Fibroblast of lung (primary cell): Measurements from ENCODE around the gene HBS1L. TPM values are rescaled to one million over a fixed set of nuclear protein-coding genes. Genes with fewer than 3 reads are reported as not detected.

Source experiments
- DNase-seq, 2 donors: peaks; one replicate each; pipeline versions ENCODE4 v3.0.0 to v3.0.0-alpha.2; 2010; ENCODE audit warnings: low read depth in 2 of 2
- H2AFZ ChIP-seq: 2 replicates; pipeline ENCODE4 v1.5.1; 2012; ENCODE audit warnings: low read length, control low read depth, inconsistent platforms
- H3K27ac ChIP-seq: 2 replicates; pipeline ENCODE4 v1.5.1; 2011; ENCODE audit warnings: low read length, control low read depth; ENCODE audit not compliant: insufficient read depth
- H3K27me3 ChIP-seq: 2 replicates; pipeline ENCODE4 v1.5.1; 2011; ENCODE audit warnings: mild to moderate bottlenecking, low read length; ENCODE audit not compliant: control insufficient read depth, insufficient read depth
- H3K36me3 ChIP-seq: 2 replicates; pipeline ENCODE4 v1.5.1; 2011; ENCODE audit warnings: low read length; ENCODE audit not compliant: control insufficient read depth, insufficient read depth
- H3K4me1 ChIP-seq: 2 replicates; pipeline ENCODE4 v1.5.1; 2011; ENCODE audit warnings: low read length; ENCODE audit not compliant: control insufficient read depth, insufficient read depth; ENCODE audit errors: extremely low read depth
- H3K4me2 ChIP-seq: 2 replicates; pipeline ENCODE4 v1.5.1; 2011; ENCODE audit warnings: low read length, control low read depth; ENCODE audit not compliant: insufficient read depth; ENCODE audit errors: extremely low read depth
- H3K4me3 ChIP-seq, 4 experiments: fragments of 200-600 bp in 1 of 4; sonication (generic) in 1 of 4; replicated peaks in 1 of 4; 2 replicates each; pipeline ENCODE4 v1.5.1; 2011 to 2016; ENCODE audit warnings: low read length in 4 of 4, low read depth in 3 of 4, mild to moderate bottlenecking in 3 of 4, control low read depth in 2 of 4, inconsistent platforms in 1 of 4, mixed read lengths in 1 of 4; ENCODE audit not compliant: insufficient read depth in 1 of 4; ENCODE audit errors: control extremely low read depth in 1 of 4
- H3K79me2 ChIP-seq: 2 replicates; pipeline ENCODE4 v1.5.1; 2012; ENCODE audit warnings: mild to moderate bottlenecking, low read length, inconsistent platforms; ENCODE audit not compliant: control insufficient read depth, insufficient read depth
- H3K9ac ChIP-seq: 2 replicates; pipeline ENCODE4 v1.5.1; 2011; ENCODE audit warnings: mild to moderate bottlenecking, low read length, control low read depth; ENCODE audit not compliant: insufficient read depth
- H3K9me3 ChIP-seq: 2 replicates; pipeline ENCODE4 v1.5.1; 2012; ENCODE audit warnings: low read depth, low read length; ENCODE audit not compliant: control insufficient read depth, insufficient read depth
- H4K20me1 ChIP-seq: 2 replicates; pipeline ENCODE4 v1.5.1; 2011; ENCODE audit warnings: low read length; ENCODE audit not compliant: control insufficient read depth, insufficient read depth; ENCODE audit errors: extremely low read depth
- CTCF ChIP-seq, 2 donors: IDR thresholded peaks in 1 of 2; conservative IDR thresholded peaks in 1 of 2; 1 replicate in 1 of 2; 2 replicates in 1 of 2; pipeline ENCODE4 v1.5.1; 2011 to 2012; ENCODE audit warnings: low read length in 2 of 2, control low read depth in 1 of 2, inconsistent platforms in 1 of 2, low read depth in 1 of 2, mild to moderate bottlenecking in 1 of 2
- EZH2 ChIP-seq: IDR thresholded peaks from 2 replicates; pipeline ENCODE4 v1.5.1; 2012; ENCODE audit warnings: low read length, control low read depth, mild to moderate bottlenecking; ENCODE audit errors: missing control alignments
- polyA plus RNA-seq, 2 donors: library from polyadenylated mRNA; depleted of rRNA in 1 of 2; stranded (reverse) in 1 of 2; unstranded in 1 of 2; fragments of >200 nt; gene quantifications; 2 replicates each; pipeline ENCODE4 v1.2.1, GENCODE V29; 2011 to 2012; ENCODE audit warnings: missing spikeins in 1 of 2
- total RNA-seq: library from RNA; depleted of rRNA; stranded (reverse); fragments of >200 nt; gene quantifications from 2 replicates; pipeline ENCODE4 v1.2.1, GENCODE V29; 2014

HBS1L gene
- total and polyA plus RNA-seq, 2 donors (not counting 1 experiment from before 2014, with no cell fraction given), result 106 to 118 TPM

- Histone ChIP-seq H3K27ac (no peak overlapping the region), H3K4me3 (no peak overlapping the region), H2AFZ (no peak overlapping the region), H3K4me1 (peaks cover 3% of the 10 kb centered on the region), H3K9ac (no peak overlapping the region), H4K20me1 (no peaks in the 10 kb centered on the region), H3K27me3 (no peaks in the 10 kb centered on the region), H3K9me3 (no peaks in the 10 kb centered on the region), H3K36me3 (peaks cover under 1% of the 10 kb centered on the region), H3K4me2 (no peak overlapping the region), H3K79me2 (peaks cover 35% of the 10 kb centered on the region)
- DNase-seq, result no peak
- no peak for TF ChIP-seq EZH2
These were observed 11.3 kb downstream of the HBS1L start for GRCh38 chr6:135043364-135043763.

GRCh38 chr6:135038335-135038734, 16.3 kb downstream of the HBS1L start:
- Histone ChIP-seq H3K36me3 (no peaks in the 10 kb centered on the region), H4K20me1 (no peaks in the 10 kb centered on the region), H3K27me3 (no peaks in the 10 kb centered on the region), H3K9me3 (no peaks in the 10 kb centered on the region), H2AFZ (no peak overlapping the region), H3K4me3 (no peak overlapping the region), H3K27ac (no peak overlapping the region), H3K79me2 (peaks cover 8% of the 10 kb centered on the region), H3K9ac (no peak overlapping the region), H3K4me1 (no peaks in the 10 kb centered on the region), H3K4me2 (no peak overlapping the region)
- DNase-seq, result no peak
- TF ChIP-seq EZH2 (no peak), CTCF (conservative IDR thresholded peaks at IDR 0.05 in 1 of 2, IDR thresholded peaks at IDR 0.05 in 1 of 2; ENCODE audit: low read depth in 1 of 2, low read length in 2 of 2) (no peak)

- no peak overlapping the region for H3K9ac ChIP-seq
- H3K4me2 ChIP-seq, result no peak overlapping the region
- no peaks in the 10 kb centered on the region for H3K27me3 ChIP-seq
- no peak for DNase-seq
- no peaks in the 10 kb centered on the region for H3K36me3 ChIP-seq
- no peaks in the 10 kb centered on the region for H3K4me1 ChIP-seq
- peaks cover 2% of the 10 kb centered on the region for H3K79me2 ChIP-seq
- H4K20me1 ChIP-seq, result no peaks in the 10 kb centered on the region
- no peak overlapping the region for H3K4me3 ChIP-seq
- H3K9me3 ChIP-seq, result no peaks in the 10 kb centered on the region
- no peak for TF ChIP-seq EZH2
- TF ChIP-seq CTCF (conservative IDR thresholded peaks at IDR 0.05 in 1 of 2, IDR thresholded peaks at IDR 0.05 in 1 of 2; ENCODE audit: low read depth in 1 of 2, low read length in 2 of 2), result no peak
- H3K27ac ChIP-seq, result no peak overlapping the region
- H2AFZ ChIP-seq, result no peak overlapping the region
These were observed 17.1 kb downstream of the HBS1L start for GRCh38 chr6:135037541-135037940.
